Caco-2 (cell line): ENCODE measurements around the gene DCUN1D2. TPM values are rescaled to one million over a fixed set of nuclear protein-coding genes. Genes with fewer than 3 reads are reported as not detected.
A peak's percentile ranks its signal among the peaks of the same experiment; 100 is the strongest.

Experiments used
- BruUV-seq: library from RNA; stranded (reverse); fragments of 400-500 nt; replicated peaks from 2 replicates; lab custom pipeline; 2021; lab: Mats Ljungman, UMichigan
- CTCF ChIA-PET: fragments of 300-600 bp; sonication (Branson Sonifier 250); formaldehyde crosslinking; loops from one replicate; lab custom pipeline; 2022; ENCODE audit warnings: antibody characterized with exemption; lab: Charles Lee
- POLR2A ChIA-PET: fragments of 300-600 bp; sonication (Branson Sonifier 250); formaldehyde crosslinking; loops from one replicate; lab custom pipeline; 2022; ENCODE audit warnings: antibody characterized with exemption; lab: Charles Lee
- DNase-seq, 2 experiments: peaks; one replicate each; pipeline versions ENCODE4 v3.0.0 to v3.0.0-alpha.2; 2020 to 2022
- H3K27me3 ChIP-seq: replicated peaks from 2 replicates; pipeline ENCODE4 v1.6.0; 2011; ENCODE audit warnings: low read length; ENCODE audit not compliant: control insufficient read depth, insufficient read depth
- H3K36me3 ChIP-seq: 2 replicates; pipeline ENCODE4 v1.5.1; 2011; ENCODE audit warnings: low read length; ENCODE audit not compliant: control insufficient read depth, insufficient read depth
- H3K4me1 ChIP-seq: fragments of 250-450 bp; sonication (Bioruptor Pico); 2 replicates; pipeline ENCODE4 v1.5.1; 2020; ENCODE audit warnings: mild to moderate bottlenecking
- H3K4me3 ChIP-seq: 2 replicates; pipeline ENCODE4 v1.5.1; 2011; ENCODE audit warnings: low read depth, mild to moderate bottlenecking, control low read depth, low read length
- H3K9me3 ChIP-seq: fragments of 250-450 bp; sonication (Bioruptor Pico); 2 replicates; pipeline ENCODE4 v1.5.1; 2020; ENCODE audit warnings: mild to moderate bottlenecking, moderate library complexity
- H3K27ac Mint-ChIP-seq: one replicate; pipeline ENCODE4 v1.8.0; 2022; ENCODE audit warnings: mixed read lengths; ENCODE audit not compliant: unreplicated experiment
- H3K27me3 Mint-ChIP-seq: one replicate; pipeline ENCODE4 v1.8.0; 2022; ENCODE audit warnings: mixed read lengths; ENCODE audit not compliant: insufficient read depth, unreplicated experiment
- H3K36me3 Mint-ChIP-seq: one replicate; pipeline ENCODE4 v1.8.0; 2022; ENCODE audit warnings: mild to moderate bottlenecking, mixed read lengths; ENCODE audit not compliant: insufficient read depth, unreplicated experiment
- H3K4me1 Mint-ChIP-seq: one replicate; pipeline ENCODE4 v1.8.0; 2022; ENCODE audit warnings: low read depth, mixed read lengths; ENCODE audit not compliant: unreplicated experiment
- H3K4me3 Mint-ChIP-seq: one replicate; pipeline ENCODE4 v1.8.0; 2022; ENCODE audit warnings: mild to moderate bottlenecking, moderate library complexity, mixed read lengths; ENCODE audit not compliant: unreplicated experiment
- H3K9me3 Mint-ChIP-seq: one replicate; pipeline ENCODE4 v1.8.0; 2022; ENCODE audit warnings: mixed read lengths; ENCODE audit not compliant: unreplicated experiment
- intact Hi-C: fragments of 100-400 bp; cut with micrococcal nuclease; formaldehyde crosslinking; loops from one replicate; pipeline ENCODE4 v1.10.0; 2022; ENCODE audit not compliant: unreplicated experiment
- total RNA-seq: library from RNA; stranded (reverse); gene quantifications from 2 replicates; pipeline ENCODE4 v1.2.3, GENCODE V29; 2022
- TF ChIP-seq, protein P1 (sequence below), 2 experiments: fragments of 200-600 bp in 1 of 2; IDR thresholded peaks; 1 replicate in 1 of 2; 2 replicates in 1 of 2; pipeline versions ENCODE4 v1.5.1 to v1.8.0; 2011 to 2022; ENCODE audit warnings: antibody characterized with exemption in 1 of 2, control low read depth in 1 of 2, inconsistent platforms in 1 of 2, low read depth in 1 of 2, low read length in 1 of 2, mild to moderate bottlenecking in 1 of 2, moderate library complexity in 1 of 2; ENCODE audit not compliant: insufficient read depth in 1 of 2, severe bottlenecking in 1 of 2, unreplicated experiment in 1 of 2

The DCUN1D2 gene
- total RNA-seq, 1 experiment from 2014 or later, result 59.4 TPM

DNA sequence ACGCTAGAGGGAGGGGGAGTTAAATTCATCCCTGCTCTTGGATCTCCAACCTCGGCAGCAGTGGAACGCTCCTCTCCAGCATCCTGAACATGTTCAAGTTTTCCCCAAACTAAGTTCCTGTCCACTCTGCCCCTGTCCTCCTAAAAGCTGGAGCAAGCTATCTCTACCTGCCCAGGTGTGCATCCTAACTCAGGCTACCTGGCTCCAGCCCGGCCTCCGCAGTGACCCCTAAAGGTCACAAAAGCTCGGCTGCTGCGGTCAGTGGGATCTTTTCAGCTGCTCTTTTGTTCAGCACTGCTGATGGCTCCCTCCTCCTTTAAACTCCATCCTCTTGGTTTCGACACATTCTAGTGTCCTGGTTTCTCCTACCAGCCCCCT is 1.4 kb downstream of the DCUN1D2 start:
- H3K9me3 ChIP-seq, result no peaks in the 10 kb centered on the region
- peaks cover 20% of the 10 kb centered on the region for H3K36me3 Mint-ChIP-seq
- ChIA-PET POLR2A (interaction anchor here (0.5 kb wide), 1 partner anchor 120 kb away, joined by 7 read pairs; no protein-coding TSS in a partner anchor), CTCF (interaction anchor here (0.5 to 2.0 kb wide), 7 partner anchors 26 to 688 kb away, joined by 3 to 10 read pairs (median 4); no protein-coding TSS in a partner anchor)
- H3K27ac Mint-ChIP-seq, result peak overlapping the region; percentile 74
- peak overlapping the region; percentile 90 for H3K4me3 Mint-ChIP-seq
- H3K4me3 ChIP-seq, result peak overlapping the region; percentile 73
- H3K27me3 Mint-ChIP-seq, result no peaks in the 10 kb centered on the region
- H3K4me1 ChIP-seq, result peaks cover 35% of the 10 kb centered on the region
- H3K36me3 ChIP-seq, result peaks cover 3% of the 10 kb centered on the region; the same call in 1 of the 2 replicates
- no peaks in the 10 kb centered on the region for H3K9me3 Mint-ChIP-seq
- DNase-seq, result peak; percentile 69 to 71
- BruUV-seq, result no TSS peak
- peaks cover 30% of the 10 kb centered on the region for H3K4me1 Mint-ChIP-seq
- no peaks in the 10 kb centered on the region for H3K27me3 ChIP-seq
- TF ChIP-seq, protein P1, sequence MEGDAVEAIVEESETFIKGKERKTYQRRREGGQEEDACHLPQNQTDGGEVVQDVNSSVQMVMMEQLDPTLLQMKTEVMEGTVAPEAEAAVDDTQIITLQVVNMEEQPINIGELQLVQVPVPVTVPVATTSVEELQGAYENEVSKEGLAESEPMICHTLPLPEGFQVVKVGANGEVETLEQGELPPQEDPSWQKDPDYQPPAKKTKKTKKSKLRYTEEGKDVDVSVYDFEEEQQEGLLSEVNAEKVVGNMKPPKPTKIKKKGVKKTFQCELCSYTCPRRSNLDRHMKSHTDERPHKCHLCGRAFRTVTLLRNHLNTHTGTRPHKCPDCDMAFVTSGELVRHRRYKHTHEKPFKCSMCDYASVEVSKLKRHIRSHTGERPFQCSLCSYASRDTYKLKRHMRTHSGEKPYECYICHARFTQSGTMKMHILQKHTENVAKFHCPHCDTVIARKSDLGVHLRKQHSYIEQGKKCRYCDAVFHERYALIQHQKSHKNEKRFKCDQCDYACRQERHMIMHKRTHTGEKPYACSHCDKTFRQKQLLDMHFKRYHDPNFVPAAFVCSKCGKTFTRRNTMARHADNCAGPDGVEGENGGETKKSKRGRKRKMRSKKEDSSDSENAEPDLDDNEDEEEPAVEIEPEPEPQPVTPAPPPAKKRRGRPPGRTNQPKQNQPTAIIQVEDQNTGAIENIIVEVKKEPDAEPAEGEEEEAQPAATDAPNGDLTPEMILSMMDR (IDR thresholded peaks at IDR 0.05; ENCODE audit: insufficient read depth in 1 of 2, low read depth in 1 of 2, low read length in 1 of 2, severe bottlenecking in 1 of 2, unreplicated experiment in 1 of 2), result peak; percentile 41 to 72
- intact Hi-C loops, result no loop called here

DNA sequence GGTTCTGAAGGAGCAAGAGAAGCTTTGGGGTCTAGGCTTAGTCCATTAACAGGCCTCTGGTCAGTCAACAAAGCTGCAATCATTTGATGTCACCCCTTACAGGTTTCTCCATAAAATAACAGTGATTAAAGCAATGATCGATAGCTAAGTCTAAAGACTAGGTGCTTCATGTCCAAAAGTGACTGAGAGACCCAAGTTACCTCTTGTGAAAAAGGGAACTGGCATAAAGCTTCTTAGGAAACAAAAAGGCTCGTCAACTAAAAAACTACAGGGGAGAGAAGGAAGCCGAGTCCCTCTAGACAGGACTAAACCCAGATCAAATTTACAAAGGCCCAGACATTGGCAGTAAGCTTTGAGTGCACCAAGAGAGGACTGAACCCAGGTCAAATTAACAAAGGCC is 2.2 kb downstream of the DCUN1D2 start:
- TF ChIP-seq, protein P1 (IDR thresholded peaks at IDR 0.05; ENCODE audit: insufficient read depth in 1 of 2, low read depth in 1 of 2, low read length in 1 of 2, severe bottlenecking in 1 of 2, unreplicated experiment in 1 of 2), result no peak
- H3K36me3 Mint-ChIP-seq, result peaks cover 21% of the 10 kb centered on the region
- intact Hi-C loops, result no loop called here
- H3K9me3 Mint-ChIP-seq, result no peaks in the 10 kb centered on the region
- peaks cover 21% of the 10 kb centered on the region for H3K4me1 Mint-ChIP-seq
- no peak overlapping the region for H3K27ac Mint-ChIP-seq
- no peaks in the 10 kb centered on the region for H3K9me3 ChIP-seq
- H3K36me3 ChIP-seq, result peaks cover 3% of the 10 kb centered on the region; the same call in 1 of the 2 replicates
- no peak for DNase-seq
- CTCF ChIA-PET, result interaction anchor here (2.0 kb wide), 1 partner anchor 74 kb away, joined by 10 read pairs; no protein-coding TSS in a partner anchor
- BruUV-seq, result no TSS peak
- no peaks in the 10 kb centered on the region for H3K27me3 Mint-ChIP-seq
- no peaks in the 10 kb centered on the region for H3K27me3 ChIP-seq
- H3K4me1 ChIP-seq, result peaks cover 27% of the 10 kb centered on the region
- no peak overlapping the region for H3K4me3 ChIP-seq
- peak overlapping the region; percentile 11 for H3K4me3 Mint-ChIP-seq
- POLR2A ChIA-PET, result no interaction called here

DNA sequence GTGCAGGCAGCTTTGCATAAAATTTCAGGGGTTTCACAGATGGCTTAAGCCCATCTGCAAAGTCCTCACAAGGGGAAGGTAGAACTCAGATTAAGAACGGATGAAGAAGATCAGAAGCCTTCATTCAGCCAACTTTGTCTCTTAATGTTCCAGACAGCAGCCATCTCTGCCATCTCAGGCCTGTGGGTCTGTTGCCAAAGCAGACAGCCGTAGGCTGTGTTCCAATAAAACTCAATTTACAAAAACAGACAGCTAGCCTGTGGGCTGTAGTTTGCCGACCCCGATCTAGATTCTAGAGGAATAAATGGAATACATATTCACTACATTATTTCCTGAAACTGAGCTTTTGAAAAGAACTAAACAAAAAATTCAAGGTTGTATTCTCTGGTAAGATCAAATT is 3.8 kb downstream of the DCUN1D2 start:
- intact Hi-C loops, result no loop called here
- H3K4me1 Mint-ChIP-seq, result peaks cover 19% of the 10 kb centered on the region

More for the DNA sequence above, 3.8 kb downstream of the DCUN1D2 start:
- H3K27ac Mint-ChIP-seq, result no peak overlapping the region
- no peak overlapping the region for H3K4me3 Mint-ChIP-seq
- Histone ChIP-seq H3K36me3 (peaks cover 3% of the 10 kb centered on the region; the same call in 1 of the 2 replicates), H3K4me3 (no peak overlapping the region), H3K9me3 (no peaks in the 10 kb centered on the region), H3K4me1 (peaks cover 15% of the 10 kb centered on the region), H3K27me3 (no peaks in the 10 kb centered on the region)
- H3K9me3 Mint-ChIP-seq, result no peaks in the 10 kb centered on the region
- ChIA-PET CTCF (interaction anchor here (0.6 to 0.7 kb wide), 2 partner anchors 18 to 93 kb away, joined by 3 read pairs; no protein-coding TSS in a partner anchor), POLR2A (no interaction called here)
- peaks cover 26% of the 10 kb centered on the region for H3K36me3 Mint-ChIP-seq
- DNase-seq, result no peak
- TF ChIP-seq, protein P1 (IDR thresholded peaks at IDR 0.05; ENCODE audit: insufficient read depth in 1 of 2, low read depth in 1 of 2, low read length in 1 of 2, severe bottlenecking in 1 of 2, unreplicated experiment in 1 of 2), result no peak
- BruUV-seq, result TSS peak; percentile 3
- H3K27me3 Mint-ChIP-seq, result no peaks in the 10 kb centered on the region
